Hepatocyte (in vitro differentiated cells): ENCODE data around the gene E2F3. TPM values are rescaled to one million over a fixed set of nuclear protein-coding genes. Genes with fewer than 3 reads are reported as not detected.
A peak's percentile ranks its signal among the peaks of the same experiment; 100 is the strongest.

ENCODE experiments used
- DNase-seq: peaks from one replicate; pipeline ENCODE4 v3.0.0-alpha.2; 2016; ENCODE audit warnings: low spot score
- H2AFZ ChIP-seq: fragments of 200-600 bp; sonication (generic); 2 replicates; pipeline ENCODE4 v1.6.0; 2016; ENCODE audit warnings: antibody characterized with exemption, mild to moderate bottlenecking
- H3K27ac ChIP-seq: fragments of 200-600 bp; sonication (generic); 2 replicates; pipeline ENCODE4 v1.5.1; 2016; ENCODE audit warnings: mild to moderate bottlenecking
- H3K27me3 ChIP-seq: fragments of 200-600 bp; sonication (generic); 2 replicates; pipeline ENCODE4 v1.6.1; 2016
- H3K36me3 ChIP-seq: fragments of 200-600 bp; sonication (generic); replicated peaks from 2 replicates; pipeline ENCODE4 v1.5.1; 2016; ENCODE audit warnings: low read depth; ENCODE audit not compliant: insufficient read depth
- H3K4me1 ChIP-seq: fragments of 200-600 bp; sonication (generic); 2 replicates; pipeline ENCODE4 v1.5.1; 2016; ENCODE audit warnings: mild to moderate bottlenecking, moderate library complexity; ENCODE audit not compliant: insufficient read depth
- H3K4me2 ChIP-seq: fragments of 200-600 bp; sonication (generic); 2 replicates; pipeline ENCODE4 v1.6.0; 2016
- H3K4me3 ChIP-seq: fragments of 200-600 bp; sonication (generic); 2 replicates; pipeline ENCODE4 v1.5.1; 2016; ENCODE audit warnings: mild to moderate bottlenecking
- H3K79me2 ChIP-seq: fragments of 200-600 bp; sonication (generic); 2 replicates; pipeline ENCODE4 v1.6.0; 2017; ENCODE audit warnings: mild to moderate bottlenecking
- H3K9me2 ChIP-seq: fragments of 200-600 bp; sonication (generic); replicated peaks from 2 replicates; pipeline ENCODE4 v1.6.0; 2017; ENCODE audit warnings: mild to moderate bottlenecking; ENCODE audit not compliant: insufficient read depth
- H3K9me3 ChIP-seq: fragments of 200-600 bp; sonication (generic); 2 replicates; pipeline ENCODE4 v1.5.1; 2016; ENCODE audit warnings: low read depth, mild to moderate bottlenecking
- H4K20me1 ChIP-seq: fragments of 200-600 bp; sonication (generic); 2 replicates; pipeline ENCODE4 v1.6.0; 2016; ENCODE audit warnings: mild to moderate bottlenecking; ENCODE audit not compliant: insufficient read depth, poor library complexity, severe bottlenecking
- CTCF ChIP-seq: fragments of 200-600 bp; sonication (generic); IDR thresholded peaks from 2 replicates; pipeline ENCODE4 v1.5.1; 2016; ENCODE audit warnings: antibody characterized with exemption, mild to moderate bottlenecking; ENCODE audit not compliant: poor library complexity
- EZH2 ChIP-seq: fragments of 200-600 bp; sonication (generic); IDR thresholded peaks from 2 replicates; pipeline ENCODE4 v1.6.1; 2016; ENCODE audit warnings: antibody characterized with exemption, mild to moderate bottlenecking, borderline replicate concordance
- EZH2phosphoT487 ChIP-seq: fragments of 200-600 bp; sonication (generic); IDR thresholded peaks from one replicate; pipeline ENCODE4 v1.6.1; 2018; ENCODE audit warnings: antibody characterized with exemption, mild to moderate bottlenecking, low read depth, moderate library complexity; ENCODE audit not compliant: unreplicated experiment, severe bottlenecking
- WGBS: methylation state at CpG from one replicate; pipeline ENCODE4 v1.1.6; 2016; ENCODE audit warnings: low lambda C conversion rate; ENCODE audit errors: missing lambda C conversion rate; 5-methylcytosine and 5-hydroxymethylcytosine counted together
- polyA plus RNA-seq: library from polyadenylated mRNA; unstranded; fragments of >200 nt; fragmentation: Nextera tagmentation; extraction: Ambion mirVana; gene quantifications from 2 replicates; pipeline ENCODE4 v1.2.1, GENCODE V29; 2016
- total RNA-seq: library from RNA; depleted of rRNA; stranded (reverse); fragments of >200 nt; gene quantifications from 2 replicates; pipeline ENCODE4 v1.2.3, GENCODE V29; 2014

E2F3 gene
- total and polyA plus RNA-seq, 2 experiments from 2014 or later = 8.4 to 13.3 TPM

- H3K27ac ChIP-seq = no peak overlapping the region
- peaks cover 95% of the 10 kb centered on the region for H3K79me2 ChIP-seq
- H3K4me3 ChIP-seq = no peak overlapping the region
- H4K20me1 ChIP-seq = no peaks in the 10 kb centered on the region
- WGBS = 90% methylated on average over 3 of the region's 3 CpGs
- H3K4me1 ChIP-seq = peaks cover 8% of the 10 kb centered on the region
- no peak overlapping the region for H2AFZ ChIP-seq
- H3K9me3 ChIP-seq = no peaks in the 10 kb centered on the region
- H3K36me3 ChIP-seq = no peaks in the 10 kb centered on the region
- no peaks in the 10 kb centered on the region for H3K27me3 ChIP-seq
- TF ChIP-seq CTCF (no peak), EZH2 (no peak)
- H3K9me2 ChIP-seq = no peaks in the 10 kb centered on the region
- no peak overlapping the region for H3K4me2 ChIP-seq
- no peak for DNase-seq
Measured at GRCh38 chr6:20426177-20427082, 24.8 kb downstream of the E2F3 start.

DNA sequence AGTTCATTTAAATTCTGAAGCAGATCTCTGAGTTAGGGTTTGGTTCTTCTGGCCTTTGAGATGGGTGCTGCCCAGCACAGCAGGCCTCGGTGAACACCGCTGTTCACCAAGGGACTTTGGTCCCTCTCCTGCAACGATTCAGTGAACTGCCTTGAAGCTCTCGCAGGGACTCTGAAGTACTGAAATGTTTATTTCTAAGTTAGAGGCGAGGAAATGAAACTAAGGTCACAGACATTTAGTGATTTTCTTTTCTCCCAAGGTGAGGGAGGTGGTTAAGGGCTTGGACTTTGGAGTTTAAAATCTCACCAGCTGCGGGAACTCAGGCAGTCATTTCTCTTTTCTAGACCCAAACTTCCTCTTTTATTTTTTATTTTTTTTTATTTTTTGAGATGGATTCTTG lies 26.2 kb downstream of the E2F3 start:
- H4K20me1 ChIP-seq = no peaks in the 10 kb centered on the region

GRCh38 chr6:20432692-20433091 lies 31.0 kb downstream of the E2F3 start:
- no peaks in the 10 kb centered on the region for H3K9me3 ChIP-seq
- H2AFZ ChIP-seq = no peak overlapping the region
- 95% methylated on average over 5 of the region's 5 CpGs for WGBS
- H3K4me3 ChIP-seq = no peak overlapping the region
- no peak overlapping the region for H3K27ac ChIP-seq
- no peaks in the 10 kb centered on the region for H3K9me2 ChIP-seq
- no peaks in the 10 kb centered on the region for H3K27me3 ChIP-seq
- H4K20me1 ChIP-seq = no peaks in the 10 kb centered on the region
- no peak for DNase-seq
- H3K79me2 ChIP-seq = peaks cover 91% of the 10 kb centered on the region
- H3K36me3 ChIP-seq = no peaks in the 10 kb centered on the region
- H3K4me2 ChIP-seq = no peak overlapping the region
- no peak for TF ChIP-seq CTCF
- no peak for TF ChIP-seq EZH2phosphoT487
- no peak for TF ChIP-seq EZH2
- H3K4me1 ChIP-seq = peaks cover 8% of the 10 kb centered on the region

More for the DNA sequence above, 26.2 kb downstream of the E2F3 start:
- Histone ChIP-seq H3K36me3 (no peaks in the 10 kb centered on the region), H3K79me2 (peaks cover 95% of the 10 kb centered on the region), H3K4me1 (peaks cover 8% of the 10 kb centered on the region), H3K4me3 (no peak overlapping the region), H2AFZ (no peak overlapping the region), H3K4me2 (peak overlapping the region; percentile 51), H3K27ac (peak overlapping the region; percentile 57), H3K9me2 (no peaks in the 10 kb centered on the region), H3K9me3 (no peaks in the 10 kb centered on the region), H3K27me3 (no peaks in the 10 kb centered on the region)
- 65% methylated on average over 6 of the region's 6 CpGs for WGBS
- peak; percentile 13 for DNase-seq
- no peak for TF ChIP-seq EZH2phosphoT487

GRCh38 chr6:20433321-20433720 lies 31.6 kb downstream of the E2F3 start:
- H3K9me3 ChIP-seq = no peaks in the 10 kb centered on the region
- H3K27me3 ChIP-seq = no peaks in the 10 kb centered on the region
- no peak overlapping the region for H3K4me3 ChIP-seq
- H3K4me2 ChIP-seq = no peak overlapping the region
- DNase-seq = no peak
- H3K27ac ChIP-seq = no peak overlapping the region
- H3K79me2 ChIP-seq = peaks cover 89% of the 10 kb centered on the region
- no peak overlapping the region for H2AFZ ChIP-seq
- WGBS = over 99% methylated on average over 3 of the region's 3 CpGs
- TF ChIP-seq EZH2phosphoT487 (no peak), EZH2 (no peak), CTCF (no peak)
- H3K36me3 ChIP-seq = no peaks in the 10 kb centered on the region
- H3K9me2 ChIP-seq = no peaks in the 10 kb centered on the region
- H4K20me1 ChIP-seq = no peaks in the 10 kb centered on the region
- H3K4me1 ChIP-seq = peaks cover 3% of the 10 kb centered on the region
